Parathyroid adenoma (tissue), 2 donors: ENCODE data around the gene ANO6.

Experiments used
- H2AFZ ChIP-seq: fragments of 300-600 bp; sonication (generic); one replicate; pipeline ENCODE4 v1.7.0; 2017; ENCODE audit warnings: antibody characterized with exemption, mild to moderate bottlenecking
- H3K27ac ChIP-seq: fragments of 300-600 bp; sonication (generic); one replicate; pipeline ENCODE4 v1.7.0; 2017
- H3K27me3 ChIP-seq: fragments of 300-600 bp; sonication (generic); one replicate; pipeline ENCODE4 v1.7.0; 2017; ENCODE audit warnings: low read length; ENCODE audit not compliant: control insufficient read depth, insufficient read depth
- H3K36me3 ChIP-seq: fragments of 300-600 bp; sonication (generic); one replicate; pipeline ENCODE4 v1.7.0; 2017; ENCODE audit warnings: low read length; ENCODE audit not compliant: control insufficient read depth, insufficient read depth
- H3K4me1 ChIP-seq: fragments of 300-600 bp; sonication (generic); one replicate; pipeline ENCODE4 v1.7.0; 2017; ENCODE audit warnings: control low read depth
- H3K4me2 ChIP-seq: fragments of 300-600 bp; sonication (generic); one replicate; pipeline ENCODE4 v1.7.0; 2017; ENCODE audit warnings: low read length
- H3K4me3 ChIP-seq: fragments of 300-600 bp; sonication (generic); one replicate; pipeline ENCODE4 v1.7.0; 2017; ENCODE audit warnings: low read depth, low read length
- H3K79me2 ChIP-seq: fragments of 300-600 bp; sonication (generic); one replicate; pipeline ENCODE4 v1.7.0; 2017; ENCODE audit warnings: control low read depth
- H3K9ac ChIP-seq: fragments of 300-600 bp; sonication (generic); one replicate; pipeline ENCODE4 v1.7.0; 2017; ENCODE audit warnings: mild to moderate bottlenecking
- H3K9me3 ChIP-seq: fragments of 300-600 bp; sonication (generic); one replicate; pipeline ENCODE4 v1.7.0; 2017; ENCODE audit warnings: low read length; ENCODE audit not compliant: control insufficient read depth
- TF ChIP-seq, protein P1 (sequence below): fragments of 300-600 bp; sonication (generic); IDR thresholded peaks from one replicate; pipeline ENCODE4 v1.7.0; 2017; ENCODE audit warnings: antibody characterized with exemption, mild to moderate bottlenecking
- donor health status: primary hyperparathyroidism.

Gene ANO6

DNA sequence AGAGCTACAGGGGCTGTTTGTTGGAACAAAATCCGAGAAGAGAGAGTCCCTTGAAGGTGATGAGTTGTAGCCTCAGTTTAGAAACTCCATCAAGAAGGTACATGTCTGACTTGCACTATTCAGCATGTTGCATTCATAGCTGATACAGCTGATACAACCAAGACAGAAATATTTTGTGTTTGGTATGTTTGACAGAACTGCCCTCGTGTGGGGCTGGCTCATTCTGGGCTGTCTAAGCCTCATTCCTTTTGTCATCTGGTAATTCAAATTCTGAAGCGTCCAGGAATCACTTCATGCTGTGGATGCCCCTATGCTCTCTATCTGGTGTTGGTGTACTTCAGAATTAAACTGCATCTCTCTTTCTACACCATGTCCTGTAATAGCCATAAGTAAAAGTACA lies 126.3 kb downstream of the ANO6 start:
- no peak overlapping the region for H2AFZ ChIP-seq
- TF ChIP-seq, protein P1, sequence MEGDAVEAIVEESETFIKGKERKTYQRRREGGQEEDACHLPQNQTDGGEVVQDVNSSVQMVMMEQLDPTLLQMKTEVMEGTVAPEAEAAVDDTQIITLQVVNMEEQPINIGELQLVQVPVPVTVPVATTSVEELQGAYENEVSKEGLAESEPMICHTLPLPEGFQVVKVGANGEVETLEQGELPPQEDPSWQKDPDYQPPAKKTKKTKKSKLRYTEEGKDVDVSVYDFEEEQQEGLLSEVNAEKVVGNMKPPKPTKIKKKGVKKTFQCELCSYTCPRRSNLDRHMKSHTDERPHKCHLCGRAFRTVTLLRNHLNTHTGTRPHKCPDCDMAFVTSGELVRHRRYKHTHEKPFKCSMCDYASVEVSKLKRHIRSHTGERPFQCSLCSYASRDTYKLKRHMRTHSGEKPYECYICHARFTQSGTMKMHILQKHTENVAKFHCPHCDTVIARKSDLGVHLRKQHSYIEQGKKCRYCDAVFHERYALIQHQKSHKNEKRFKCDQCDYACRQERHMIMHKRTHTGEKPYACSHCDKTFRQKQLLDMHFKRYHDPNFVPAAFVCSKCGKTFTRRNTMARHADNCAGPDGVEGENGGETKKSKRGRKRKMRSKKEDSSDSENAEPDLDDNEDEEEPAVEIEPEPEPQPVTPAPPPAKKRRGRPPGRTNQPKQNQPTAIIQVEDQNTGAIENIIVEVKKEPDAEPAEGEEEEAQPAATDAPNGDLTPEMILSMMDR = no peak
- H3K27ac ChIP-seq = no peak overlapping the region
- H3K4me1 ChIP-seq = peaks cover 9% of the 10 kb centered on the region
- peaks cover 5% of the 10 kb centered on the region for H3K79me2 ChIP-seq
- no peaks in the 10 kb centered on the region for H3K27me3 ChIP-seq
- no peak overlapping the region for H3K4me2 ChIP-seq
- H3K9me3 ChIP-seq = no peaks in the 10 kb centered on the region
- H3K4me3 ChIP-seq = no peak overlapping the region
- no peaks in the 10 kb centered on the region for H3K36me3 ChIP-seq
- H3K9ac ChIP-seq = no peak overlapping the region

DNA sequence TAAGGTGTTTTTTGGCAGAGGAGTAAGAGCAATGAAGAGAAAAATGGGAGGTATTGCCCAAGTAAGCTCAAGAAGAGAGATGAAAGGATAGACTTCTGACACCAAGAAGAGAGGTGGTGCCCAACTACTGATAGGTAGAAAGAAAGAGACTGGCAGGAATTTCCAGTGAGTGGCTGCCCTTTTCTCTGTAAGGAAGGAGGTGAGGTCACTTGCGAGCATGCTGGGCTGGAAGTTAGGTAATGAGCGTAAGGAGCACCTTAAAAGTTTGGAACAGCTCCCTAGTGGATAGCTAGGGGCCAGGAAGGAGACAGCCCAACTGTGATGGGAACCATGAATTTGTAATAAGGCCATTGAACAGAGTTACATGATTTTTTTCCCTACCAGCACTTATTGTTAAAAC lies 127.0 kb downstream of the ANO6 start:
- no peaks in the 10 kb centered on the region for H3K27me3 ChIP-seq
- H3K9me3 ChIP-seq = no peaks in the 10 kb centered on the region
- no peak overlapping the region for H2AFZ ChIP-seq
- peaks cover 9% of the 10 kb centered on the region for H3K4me1 ChIP-seq
- no peaks in the 10 kb centered on the region for H3K36me3 ChIP-seq
- peaks cover 5% of the 10 kb centered on the region for H3K79me2 ChIP-seq
- no peak overlapping the region for H3K9ac ChIP-seq
- no peak overlapping the region for H3K4me3 ChIP-seq
- H3K27ac ChIP-seq = no peak overlapping the region
- TF ChIP-seq, protein P1 = no peak
- no peak overlapping the region for H3K4me2 ChIP-seq

DNA sequence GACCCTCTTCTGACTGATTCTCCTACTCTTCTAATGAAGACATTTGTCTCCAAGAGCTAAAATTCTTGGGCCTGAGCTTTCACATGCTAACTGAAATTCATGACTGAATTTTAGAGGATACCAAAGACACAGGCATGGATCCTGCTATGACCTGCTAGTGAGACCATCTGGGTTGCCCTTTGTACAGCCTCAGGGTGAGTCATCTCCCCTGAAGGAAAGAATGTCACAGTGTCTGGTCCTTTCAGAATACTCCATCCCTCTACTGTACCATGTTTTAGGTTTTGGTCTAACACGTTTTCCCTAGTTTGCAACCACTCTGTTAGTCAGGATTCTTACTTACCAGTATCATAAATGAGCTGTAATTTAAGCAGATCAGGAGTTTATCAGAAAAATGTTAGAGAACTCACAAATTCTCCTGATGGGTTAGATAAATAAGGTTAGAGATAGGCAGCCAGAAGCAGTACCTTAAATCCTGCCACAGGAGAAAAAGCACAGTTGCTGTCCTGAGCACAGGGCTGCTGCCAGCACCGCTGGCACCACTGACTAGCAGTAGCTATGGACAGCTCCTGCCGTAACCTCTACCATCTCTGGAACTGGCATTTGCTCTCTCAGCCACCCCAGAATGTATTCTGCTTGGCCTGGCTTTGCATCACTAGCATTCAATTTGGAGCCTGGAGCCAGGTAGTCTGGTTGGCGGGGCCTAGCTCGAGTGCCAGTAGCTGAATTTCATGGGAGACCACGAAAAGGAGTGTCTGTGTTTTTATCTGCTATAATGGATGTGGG lies 127.6 kb downstream of the ANO6 start:
- Histone ChIP-seq H3K4me1 (peaks cover 9% of the 10 kb centered on the region), H2AFZ (no peak overlapping the region), H3K4me3 (no peak overlapping the region), H3K4me2 (no peak overlapping the region), H3K27ac (no peak overlapping the region), H3K79me2 (peaks cover 5% of the 10 kb centered on the region), H3K27me3 (no peaks in the 10 kb centered on the region), H3K36me3 (no peaks in the 10 kb centered on the region), H3K9me3 (no peaks in the 10 kb centered on the region), H3K9ac (no peak overlapping the region)
- TF ChIP-seq, protein P1 = no peak

DNA sequence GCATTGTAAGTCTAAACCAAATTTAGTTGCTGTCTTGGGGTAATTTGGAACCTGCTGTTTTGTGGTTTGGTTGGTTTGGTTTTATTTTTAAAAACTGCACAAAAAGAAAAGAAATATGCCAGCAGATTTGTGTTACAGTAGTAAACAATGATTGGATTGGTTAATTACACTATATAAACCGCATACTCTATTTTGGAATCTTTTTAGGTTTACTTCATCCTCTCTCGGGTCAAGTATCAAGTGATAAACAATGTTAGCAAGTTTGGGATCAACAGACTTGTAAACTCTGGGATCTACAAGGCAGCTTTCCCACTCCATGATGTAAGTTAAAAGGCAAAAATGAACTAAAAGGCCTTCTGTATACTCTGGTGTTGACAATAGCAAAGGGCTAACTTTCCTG lies 132.4 kb downstream of the ANO6 start:
- Histone ChIP-seq H2AFZ (no peak overlapping the region), H3K79me2 (peaks cover 3% of the 10 kb centered on the region), H3K36me3 (no peaks in the 10 kb centered on the region), H3K4me2 (no peak overlapping the region), H3K4me1 (peaks cover 6% of the 10 kb centered on the region), H3K27ac (no peak overlapping the region), H3K4me3 (no peak overlapping the region), H3K9me3 (no peaks in the 10 kb centered on the region), H3K27me3 (no peaks in the 10 kb centered on the region), H3K9ac (no peak overlapping the region)
- TF ChIP-seq, protein P1 = no peak

DNA sequence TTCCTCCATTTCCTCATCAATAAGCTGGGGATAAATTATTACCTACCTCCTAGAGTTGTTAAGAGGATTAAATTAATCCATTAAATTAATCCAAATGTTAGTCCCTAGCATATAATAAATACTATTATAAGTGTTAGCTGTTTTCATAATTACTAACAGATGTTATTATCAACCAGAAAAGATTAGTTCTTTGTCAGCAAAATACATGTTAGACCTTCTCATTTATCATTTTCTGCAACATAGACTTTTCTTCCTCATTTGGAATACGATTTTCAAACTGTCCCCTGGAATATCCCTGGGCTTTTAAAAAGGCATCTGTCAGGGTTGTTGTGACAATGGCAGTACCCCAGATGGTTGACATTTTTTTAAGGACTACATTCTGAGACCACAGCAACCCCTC lies 133.1 kb downstream of the ANO6 start:
- H3K9ac ChIP-seq = no peak overlapping the region
- H3K4me3 ChIP-seq = no peak overlapping the region
- H3K79me2 ChIP-seq = peaks cover 3% of the 10 kb centered on the region
- H3K27me3 ChIP-seq = no peaks in the 10 kb centered on the region
- no peak overlapping the region for H2AFZ ChIP-seq
- no peak overlapping the region for H3K4me2 ChIP-seq
- H3K9me3 ChIP-seq = no peaks in the 10 kb centered on the region
- no peak overlapping the region for H3K27ac ChIP-seq
- H3K4me1 ChIP-seq = peaks cover 6% of the 10 kb centered on the region
- no peaks in the 10 kb centered on the region for H3K36me3 ChIP-seq
- TF ChIP-seq, protein P1 = no peak
